ENCODE measurements around the gene DOCK1.

DNA sequence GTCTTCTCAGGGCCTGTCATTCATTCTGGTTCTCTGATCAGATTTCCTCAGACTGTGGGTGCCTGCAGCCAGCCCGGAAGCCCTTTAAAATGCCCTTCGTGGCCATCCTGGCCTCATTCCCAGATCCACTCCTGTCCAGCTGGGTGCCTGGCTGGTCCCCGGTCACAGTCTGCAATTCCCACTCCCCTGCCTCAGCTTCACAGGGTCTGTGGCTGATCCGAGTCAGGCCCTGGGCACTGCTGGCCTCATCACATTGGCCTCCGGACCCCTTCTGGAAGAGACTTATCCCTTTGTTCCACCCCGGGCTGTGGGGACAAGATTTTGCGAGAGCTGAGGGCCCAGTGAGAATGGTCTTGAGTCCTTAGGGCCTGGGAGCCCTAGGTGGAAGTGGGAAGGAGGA lies 12.1 kb downstream of the DOCK1 start:
- TF ChIP-seq, protein P1, sequence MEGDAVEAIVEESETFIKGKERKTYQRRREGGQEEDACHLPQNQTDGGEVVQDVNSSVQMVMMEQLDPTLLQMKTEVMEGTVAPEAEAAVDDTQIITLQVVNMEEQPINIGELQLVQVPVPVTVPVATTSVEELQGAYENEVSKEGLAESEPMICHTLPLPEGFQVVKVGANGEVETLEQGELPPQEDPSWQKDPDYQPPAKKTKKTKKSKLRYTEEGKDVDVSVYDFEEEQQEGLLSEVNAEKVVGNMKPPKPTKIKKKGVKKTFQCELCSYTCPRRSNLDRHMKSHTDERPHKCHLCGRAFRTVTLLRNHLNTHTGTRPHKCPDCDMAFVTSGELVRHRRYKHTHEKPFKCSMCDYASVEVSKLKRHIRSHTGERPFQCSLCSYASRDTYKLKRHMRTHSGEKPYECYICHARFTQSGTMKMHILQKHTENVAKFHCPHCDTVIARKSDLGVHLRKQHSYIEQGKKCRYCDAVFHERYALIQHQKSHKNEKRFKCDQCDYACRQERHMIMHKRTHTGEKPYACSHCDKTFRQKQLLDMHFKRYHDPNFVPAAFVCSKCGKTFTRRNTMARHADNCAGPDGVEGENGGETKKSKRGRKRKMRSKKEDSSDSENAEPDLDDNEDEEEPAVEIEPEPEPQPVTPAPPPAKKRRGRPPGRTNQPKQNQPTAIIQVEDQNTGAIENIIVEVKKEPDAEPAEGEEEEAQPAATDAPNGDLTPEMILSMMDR (conservative IDR thresholded peaks at IDR 0.05) = no peak
- no peak for TF ChIP-seq ZFX (IDR thresholded peaks at IDR 0.05)

Data from C4-2B (cell line).